Lower leg skin (tissue), 4 donors: ENCODE data around the gene ODAD4. TPM values are rescaled to one million over a fixed set of nuclear protein-coding genes. Genes with fewer than 3 reads are reported as not detected.
A peak's percentile ranks its signal among the peaks of the same experiment; 100 is the strongest.
"Not testable (repeated sequence)": the region's sequence is repeated elsewhere in the genome, so short reads cannot be mapped to it uniquely, and the experiment has no call there.

Experiments
- DNase-seq, 2 donors: peaks; one replicate each; pipeline ENCODE4 v3.0.0-alpha.2; 2019; ENCODE audit warnings: low spot score in 2 of 2
- H3K4me3 ChIP-seq: fragments of 200-600 bp; sonication (generic); 2 replicates; pipeline ENCODE4 v1.5.1; 2017; ENCODE audit warnings: mild to moderate bottlenecking, low read depth; ENCODE audit not compliant: poor library complexity, severe bottlenecking
- CTCF ChIP-seq, 3 donors: fragments of 450-650 bp; IDR thresholded peaks; one replicate each; pipeline ENCODE4 v1.5.1; 2016; ENCODE audit warnings: antibody characterized with exemption in 3 of 3, mild to moderate bottlenecking in 3 of 3, moderate library complexity in 2 of 3
- POLR2A ChIP-seq, 2 donors: fragments of 450-650 bp; IDR thresholded peaks; one replicate each; pipeline ENCODE4 v1.6.1; 2016 to 2017; ENCODE audit warnings: antibody characterized with exemption in 2 of 2, mild to moderate bottlenecking in 1 of 2, moderate library complexity in 1 of 2
- WGBS, 2 donors: methylation state at CpG; one replicate each; pipeline ENCODE4 v1.1.5; 2018; 5-methylcytosine and 5-hydroxymethylcytosine counted together
- intact Hi-C: fragments of 100-400 bp; cut with DNase I; formaldehyde crosslinking; loops from one replicate; pipeline ENCODE4 v1.15.0; 2023; ENCODE audit warnings: low total_unique reads
- total RNA-seq, 4 donors: library from RNA; depleted of rRNA; stranded (reverse); fragments of >200 nt; gene quantifications; one replicate each; pipeline ENCODE4 v1.1.0, GENCODE V29; 2016

The ODAD4 gene
- total RNA-seq, 4 donors from 2014 or later, result 0.13 to 0.42 (median 0.20) TPM; not detected in 1

GRCh38 chr17:42000413-42001133 is 70.2 kb downstream of the ODAD4 start:
- TF ChIP-seq POLR2A (IDR thresholded peaks at IDR 0.05) (no peak), CTCF (IDR thresholded peaks at IDR 0.05) (no peak)
- 84 to 85% methylated on average over 3 of the region's 3 CpGs for WGBS, 2 donors
- no peak overlapping the region for H3K4me3 ChIP-seq
- intact Hi-C loops, result no loop called here
- DNase-seq, result no peak

DNA sequence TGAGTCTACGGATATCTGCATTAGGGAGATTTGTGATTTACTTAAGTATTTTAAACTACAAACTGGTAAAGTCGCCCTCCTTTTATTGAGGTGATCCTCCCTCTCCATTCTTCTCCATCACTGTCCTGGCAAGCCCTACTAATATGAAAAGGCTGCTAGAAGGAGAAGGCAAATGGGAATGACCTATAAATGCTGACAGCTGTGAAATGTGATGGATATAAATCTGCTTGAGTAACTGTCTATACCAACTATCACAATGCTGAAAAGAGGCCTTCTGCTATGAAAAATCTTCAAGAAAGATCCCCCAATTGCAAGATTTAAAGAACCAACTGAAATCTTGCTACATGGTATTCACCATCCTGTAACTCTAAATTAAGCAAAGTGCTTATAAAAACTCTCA is 71.3 kb downstream of the ODAD4 start:
- intact Hi-C loops, result no loop called here
- TF ChIP-seq CTCF (IDR thresholded peaks at IDR 0.05), result no peak
- TF ChIP-seq POLR2A (IDR thresholded peaks at IDR 0.05), result no peak
- no peak for DNase-seq
- WGBS, 2 donors, result 93 to 96% methylated on average over 2 of the region's 2 CpGs
- H3K4me3 ChIP-seq, result no peak overlapping the region

- intact Hi-C loops, result no loop called here
- WGBS, 2 donors, result 90 to 91% methylated on average over 7 of the region's 7 CpGs
- no peak for TF ChIP-seq CTCF (IDR thresholded peaks at IDR 0.05)
- TF ChIP-seq POLR2A (IDR thresholded peaks at IDR 0.05), result no peak
- DNase-seq, result no peak
- no peak overlapping the region for H3K4me3 ChIP-seq
These were observed 71.9 kb downstream of the ODAD4 start for GRCh38 chr17:42002175-42002791.

- TF ChIP-seq POLR2A (IDR thresholded peaks at IDR 0.05), result no peak
- no peak for TF ChIP-seq CTCF (IDR thresholded peaks at IDR 0.05)
- intact Hi-C loops, result no loop called here
- H3K4me3 ChIP-seq, result no peak overlapping the region
- 77 to 88% methylated on average over 3 of the region's 3 CpGs for WGBS, 2 donors
- no peak for DNase-seq
These were observed 72.4 kb downstream of the ODAD4 start for GRCh38 chr17:42002792-42003301.

- WGBS, 2 donors, result 45 to 50% methylated on average over 1 of the region's 1 CpG
- no peak for TF ChIP-seq POLR2A (IDR thresholded peaks at IDR 0.05)
- H3K4me3 ChIP-seq, result no peak overlapping the region
- no peak for DNase-seq
- intact Hi-C loops, result no loop called here
These were observed 74.7 kb downstream of the ODAD4 start for GRCh38 chr17:42005166-42005565.

- WGBS, 2 donors, result 75 to 82% methylated on average over 4 of the region's 4 CpGs
- intact Hi-C loops, result no loop called here
These were observed 78.8 kb downstream of the ODAD4 start for GRCh38 chr17:42009170-42009569.

GRCh38 chr17:42010266-42010680 is 79.9 kb downstream of the ODAD4 start:
- H3K4me3 ChIP-seq, intact Hi-C loops: not testable (repeated sequence)
- DNase-seq, result peak; percentile 22 to 87
- 45 to 48% methylated on average over 9 of the region's 9 CpGs for WGBS, 2 donors

More at GRCh38 chr17:42009170-42009569, 78.8 kb downstream of the ODAD4 start:
- no peak overlapping the region for H3K4me3 ChIP-seq
- no peak for TF ChIP-seq POLR2A (IDR thresholded peaks at IDR 0.05)
- no peak for TF ChIP-seq CTCF (IDR thresholded peaks at IDR 0.05)
- peak in 1 of 2 donors; percentile 62 for DNase-seq
